SH-SY5Y (cell line): Measurements from ENCODE around the gene KRT38.

Source experiments
- GATA2 ChIP-seq: IDR thresholded peaks from 2 replicates; pipeline ENCODE4 v1.6.1; 2011; ENCODE audit warnings: mild to moderate bottlenecking, low read depth, low read length
- GATA3 ChIP-seq: IDR thresholded peaks from 2 replicates; pipeline ENCODE4 v1.6.1; 2011; ENCODE audit warnings: low read depth, mild to moderate bottlenecking, low read length, moderate library complexity

GRCh38 chr17:41420134-41420533 lies 20.6 kb downstream of the KRT38 start:
- TF ChIP-seq GATA2: no peak
- TF ChIP-seq GATA3: no peak
